GM19328 (cell line): ENCODE measurements around the gene BEAN1.
"Not testable (repeated sequence)": the region's sequence is repeated elsewhere in the genome, so short reads cannot be mapped to it uniquely, and the experiment has no call there.

Experiments
- ATAC-seq: cut with Tn5 transposase; IDR thresholded peaks from one replicate; pipeline ENCODE4 v1.9.1; 2021; ENCODE audit warnings: mild to moderate bottlenecking, moderate library complexity; ENCODE audit not compliant: unreplicated experiment

Gene BEAN1

GRCh38 chr16:66438536-66438935, 11.4 kb downstream of the BEAN1 start:
- no peak for ATAC-seq

- no peak for ATAC-seq
Measured at GRCh38 chr16:66439051-66439730, 12.1 kb downstream of the BEAN1 start.

- ATAC-seq, result no peak
Measured at GRCh38 chr16:66440271-66440802, 13.2 kb downstream of the BEAN1 start.

GRCh38 chr16:66440970-66441369, 13.9 kb downstream of the BEAN1 start:
- no peak for ATAC-seq

- no peak for ATAC-seq
Measured at GRCh38 chr16:66441586-66442375, 14.7 kb downstream of the BEAN1 start.

GRCh38 chr16:66442502-66443268, 15.6 kb downstream of the BEAN1 start:
- no peak for ATAC-seq

- ATAC-seq, result no peak
Measured at GRCh38 chr16:66443269-66443652, 16.2 kb downstream of the BEAN1 start.

GRCh38 chr16:66444049-66444481, 17.0 kb downstream of the BEAN1 start:
- no peak for ATAC-seq

GRCh38 chr16:66446737-66447136, 19.6 kb downstream of the BEAN1 start:
- ATAC-seq, result no peak

GRCh38 chr16:66447491-66447890, 20.4 kb downstream of the BEAN1 start:
- ATAC-seq, result no peak

GRCh38 chr16:66451548-66451947, 24.5 kb downstream of the BEAN1 start:
- no peak for ATAC-seq

GRCh38 chr16:66453230-66453629, 26.1 kb downstream of the BEAN1 start:
- not testable (repeated sequence) for ATAC-seq

GRCh38 chr16:66454751-66455150, 27.7 kb downstream of the BEAN1 start:
- ATAC-seq, result no peak

GRCh38 chr16:66455970-66456369, 28.9 kb downstream of the BEAN1 start:
- no peak for ATAC-seq

- ATAC-seq, result no peak
Measured at GRCh38 chr16:66457888-66458287, 30.8 kb downstream of the BEAN1 start.

- ATAC-seq, result no peak
Measured at GRCh38 chr16:66458292-66458691, 31.2 kb downstream of the BEAN1 start.

GRCh38 chr16:66458853-66459252, 31.8 kb downstream of the BEAN1 start:
- no peak for ATAC-seq

- ATAC-seq, result no peak
Measured at GRCh38 chr16:66459878-66460277, 32.8 kb downstream of the BEAN1 start.

GRCh38 chr16:66460703-66461102, 33.6 kb downstream of the BEAN1 start:
- ATAC-seq, result no peak

- ATAC-seq, result no peak
Measured at GRCh38 chr16:66462912-66463311, 35.8 kb downstream of the BEAN1 start.

- ATAC-seq, result not testable (repeated sequence)
Measured at GRCh38 chr16:66465946-66466345, 38.9 kb downstream of the BEAN1 start.
